ENCODE data around the gene PLGLB2.
"Not testable (repeated sequence)": the region's sequence is repeated elsewhere in the genome, so short reads cannot be mapped to it uniquely, and the experiment has no call there.

The PLGLB2 gene

GRCh38 chr2:87747791-87748190, at the start of gene PLGLB2:
Gene PLGLB2 (plus strand): TSS chr2:87748087. CDS start chr2:87748154, 67 bp downstream.
- not testable (repeated sequence) for H3K4me2 ChIP-seq, H3K9me3 ChIP-seq, H3K36me3 ChIP-seq, H3K27ac ChIP-seq, H3K9ac ChIP-seq, H3K27me3 ChIP-seq, H3K4me1 ChIP-seq, H3K4me3 ChIP-seq, H4K20me1 ChIP-seq

GRCh38 chr2:87704572-87705323, 43.1 kb upstream of the PLGLB2 start:
- not testable (repeated sequence) for H3K4me3 ChIP-seq, H3K9ac ChIP-seq, H4K20me1 ChIP-seq, H3K9me3 ChIP-seq, H3K4me1 ChIP-seq, H3K36me3 ChIP-seq, H3K27me3 ChIP-seq, H3K27ac ChIP-seq, H3K4me2 ChIP-seq

- H4K20me1 ChIP-seq, H3K9ac ChIP-seq, H3K4me3 ChIP-seq, H3K27me3 ChIP-seq, H3K27ac ChIP-seq, H3K4me2 ChIP-seq, H3K36me3 ChIP-seq, H3K4me1 ChIP-seq, H3K9me3 ChIP-seq: not testable (repeated sequence)
These were observed 39.5 kb upstream of the PLGLB2 start for GRCh38 chr2:87708368-87708767.

GRCh38 chr2:87727940-87728599, 19.8 kb upstream of the PLGLB2 start:
- not testable (repeated sequence) for H3K4me2 ChIP-seq, H3K27ac ChIP-seq, H3K4me3 ChIP-seq, H3K27me3 ChIP-seq, H4K20me1 ChIP-seq, H3K9me3 ChIP-seq, H3K9ac ChIP-seq, H3K36me3 ChIP-seq, H3K4me1 ChIP-seq

GRCh38 chr2:87740928-87741327, 7.0 kb upstream of the PLGLB2 start:
- not testable (repeated sequence) for H3K36me3 ChIP-seq, H3K4me2 ChIP-seq, H3K4me3 ChIP-seq, H4K20me1 ChIP-seq, H3K27me3 ChIP-seq, H3K9me3 ChIP-seq, H3K4me1 ChIP-seq, H3K9ac ChIP-seq, H3K27ac ChIP-seq

GRCh38 chr2:87742393-87743108, 5.3 kb upstream of the PLGLB2 start:
- not testable (repeated sequence) for H3K9me3 ChIP-seq, H3K4me3 ChIP-seq, H4K20me1 ChIP-seq, H3K27me3 ChIP-seq, H3K4me1 ChIP-seq, H3K9ac ChIP-seq, H3K27ac ChIP-seq, H3K4me2 ChIP-seq, H3K36me3 ChIP-seq

GRCh38 chr2:87743638-87744037, 4.2 kb upstream of the PLGLB2 start:
- H3K4me2 ChIP-seq, H3K9me3 ChIP-seq: not testable (repeated sequence)

GRCh38 chr2:87745353-87745951, 2.4 kb upstream of the PLGLB2 start:
- H3K27ac ChIP-seq, H3K27me3 ChIP-seq, H3K36me3 ChIP-seq, H3K9ac ChIP-seq, H3K9me3 ChIP-seq, H3K4me2 ChIP-seq, H3K4me3 ChIP-seq, H4K20me1 ChIP-seq, H3K4me1 ChIP-seq: not testable (repeated sequence)

More at GRCh38 chr2:87743638-87744037, 4.2 kb upstream of the PLGLB2 start:
- not testable (repeated sequence) for H3K36me3 ChIP-seq, H3K27ac ChIP-seq, H4K20me1 ChIP-seq, H3K4me1 ChIP-seq, H3K9ac ChIP-seq, H3K27me3 ChIP-seq, H3K4me3 ChIP-seq

GRCh38 chr2:87748524-87748923, 637 bp downstream of the PLGLB2 start:
- H3K9ac ChIP-seq, H3K4me1 ChIP-seq, H3K9me3 ChIP-seq, H4K20me1 ChIP-seq, H3K4me2 ChIP-seq, H3K27ac ChIP-seq, H3K27me3 ChIP-seq, H3K36me3 ChIP-seq, H3K4me3 ChIP-seq: not testable (repeated sequence)

GRCh38 chr2:87750560-87750959, 2.7 kb downstream of the PLGLB2 start:
- H3K9me3 ChIP-seq, H3K9ac ChIP-seq, H3K36me3 ChIP-seq, H3K4me3 ChIP-seq, H3K27me3 ChIP-seq, H3K4me2 ChIP-seq, H4K20me1 ChIP-seq, H3K27ac ChIP-seq, H3K4me1 ChIP-seq: not testable (repeated sequence)

- not testable (repeated sequence) for H3K27ac ChIP-seq, H3K9ac ChIP-seq, H3K4me3 ChIP-seq, H3K9me3 ChIP-seq, H3K36me3 ChIP-seq, H4K20me1 ChIP-seq, H3K27me3 ChIP-seq, H3K4me2 ChIP-seq, H3K4me1 ChIP-seq
These were observed 6.9 kb downstream of the PLGLB2 start for GRCh38 chr2:87754759-87755158.

All from BLaER1 (cell line).